CD14-positive monocyte (primary cell): ENCODE measurements around the gene HELB. TPM values are rescaled to one million over a fixed set of nuclear protein-coding genes. Genes with fewer than 3 reads are reported as not detected.
A peak's percentile ranks its signal among the peaks of the same experiment; 100 is the strongest.

Source experiments
- DNase-seq, 3 donors: peaks; one replicate each; pipeline ENCODE4 v3.0.0-alpha.2; 2011 to 2022
- H2AFZ ChIP-seq: 2 replicates; pipeline ENCODE4 v1.6.0; 2012; ENCODE audit warnings: mild to moderate bottlenecking, low read depth, low read length, inconsistent platforms; ENCODE audit not compliant: insufficient read depth, poor library complexity, severe bottlenecking
- H3K27ac ChIP-seq, 2 donors: 1 replicate in 1 of 2; 2 replicates in 1 of 2; pipeline ENCODE4 v1.5.1; 2012 to 2013; ENCODE audit warnings: low read length in 2 of 2, control low read depth in 1 of 2, inconsistent platforms in 1 of 2, low read depth in 1 of 2, mild to moderate bottlenecking in 1 of 2
- H3K27me3 ChIP-seq, 2 donors: one replicate each; pipeline versions ENCODE4 v1.6.0 to v1.6.1; 2011 to 2013; ENCODE audit warnings: low read length in 2 of 2; ENCODE audit not compliant: control insufficient read depth in 2 of 2, insufficient read depth in 2 of 2
- H3K36me3 ChIP-seq, 2 donors: replicated peaks in 1 of 2; 1 replicate in 1 of 2; 2 replicates in 1 of 2; pipeline versions ENCODE4 v1.5.1 to v1.6.1; 2012 to 2013; ENCODE audit warnings: low read length in 2 of 2, control low read depth in 1 of 2, inconsistent platforms in 1 of 2, mild to moderate bottlenecking in 1 of 2; ENCODE audit not compliant: insufficient read depth in 2 of 2, control insufficient read depth in 1 of 2
- H3K4me1 ChIP-seq, 2 donors: 1 replicate in 1 of 2; 2 replicates in 1 of 2; pipeline versions ENCODE4 v1.5.1 to v1.6.1; 2012 to 2013; ENCODE audit warnings: low read length in 2 of 2, control low read depth in 1 of 2, inconsistent platforms in 1 of 2, mild to moderate bottlenecking in 1 of 2, moderate library complexity in 1 of 2; ENCODE audit not compliant: insufficient read depth in 2 of 2, control insufficient read depth in 1 of 2
- H3K4me2 ChIP-seq: replicated peaks from 2 replicates; pipeline ENCODE3; 2012; ENCODE audit warnings: low read length, moderate library complexity, mild to moderate bottlenecking; ENCODE audit not compliant: poor library complexity, severe bottlenecking; ENCODE audit errors: extremely low read depth
- H3K4me3 ChIP-seq, 3 experiments: fragments of 200-600 bp in 1 of 3; sonication (generic) in 1 of 3; replicated peaks in 1 of 3; 1 replicate in 2 of 3; 2 replicates in 1 of 3; pipeline ENCODE4 v1.5.1; 2011 to 2013; ENCODE audit warnings: low read length in 3 of 3, mild to moderate bottlenecking in 3 of 3, control low read depth in 2 of 3, low read depth in 2 of 3, inconsistent platforms in 1 of 3, moderate library complexity in 1 of 3
- H3K79me2 ChIP-seq: 2 replicates; pipeline ENCODE4 v1.6.0; 2012; ENCODE audit warnings: mild to moderate bottlenecking, control low read depth, inconsistent platforms, low read length, moderate library complexity; ENCODE audit not compliant: insufficient read depth
- H3K9ac ChIP-seq: 2 replicates; pipeline ENCODE4 v1.6.0; 2017; ENCODE audit warnings: low read length, mild to moderate bottlenecking; ENCODE audit not compliant: insufficient read depth, poor library complexity, severe bottlenecking
- H3K9me3 ChIP-seq, 2 donors: replicated peaks in 1 of 2; 1 replicate in 1 of 2; 2 replicates in 1 of 2; pipeline versions ENCODE4 v1.5.1 to v1.6.1; 2012 to 2013; ENCODE audit warnings: low read length in 2 of 2, control low read depth in 1 of 2; ENCODE audit not compliant: control insufficient read depth in 1 of 2, insufficient read depth in 1 of 2
- H4K20me1 ChIP-seq: 2 replicates; pipeline ENCODE4 v1.6.0; 2012; ENCODE audit warnings: mild to moderate bottlenecking, low read length, control low read depth, moderate library complexity; ENCODE audit not compliant: insufficient read depth
- H3K27ac Mint-ChIP-seq, 7 donors: one replicate each; pipeline ENCODE4 v1.8.0; 2020; ENCODE audit warnings: mild to moderate bottlenecking in 7 of 7, mixed read lengths in 7 of 7, moderate library complexity in 6 of 7, inconsistent platforms in 2 of 7
- H3K27me3 Mint-ChIP-seq, 3 donors: one replicate each; pipeline ENCODE4 v1.8.0; 2021 to 2022; ENCODE audit warnings: low read depth in 3 of 3, mild to moderate bottlenecking in 3 of 3, mixed read lengths in 3 of 3, moderate library complexity in 3 of 3, inconsistent platforms in 1 of 3
- H3K36me3 Mint-ChIP-seq, 2 donors: one replicate each; pipeline ENCODE4 v1.8.0; 2020; ENCODE audit warnings: mixed read lengths in 2 of 2, inconsistent platforms in 1 of 2, mild to moderate bottlenecking in 1 of 2
- H3K4me1 Mint-ChIP-seq: one replicate; pipeline ENCODE4 v1.8.0; 2020; ENCODE audit warnings: mild to moderate bottlenecking, mixed read lengths
- H3K4me3 Mint-ChIP-seq, 2 donors: one replicate each; pipeline ENCODE4 v1.8.0; 2020; ENCODE audit warnings: mild to moderate bottlenecking in 2 of 2, mixed read lengths in 2 of 2, moderate library complexity in 1 of 2
- H3K9me3 Mint-ChIP-seq, 7 donors: one replicate each; pipeline ENCODE4 v1.8.0; 2020 to 2022; ENCODE audit warnings: mixed read lengths in 7 of 7, mild to moderate bottlenecking in 6 of 7, moderate library complexity in 6 of 7, inconsistent platforms in 2 of 7
- WGBS: methylation state at CpG from one replicate; pipeline ENCODE4 v1.1.5; 2013; ENCODE audit warnings: missing lambda C conversion rate; ENCODE audit not compliant: insufficient coverage; 5-methylcytosine and 5-hydroxymethylcytosine counted together
- intact Hi-C, 2 donors: fragments of 100-400 bp; cut with micrococcal nuclease; formaldehyde crosslinking; loops; one replicate each; pipeline versions ENCODE4 v1.15.0 to v1.15.1; 2023
- polyA plus RNA-seq, 3 donors: library from polyadenylated mRNA; depleted of rRNA in 1 of 3; unstranded in 2 of 3; stranded (reverse) in 1 of 3; fragments of 300-500 nt in 2 of 3; fragments of >200 nt in 1 of 3; fragmentation: Illumina TruSeq in 2 of 3; gene quantifications; 1 replicate in 2 of 3; 2 replicates in 1 of 3; pipeline ENCODE4 v1.2.3, GENCODE V29; 2012 to 2021
- TF ChIP-seq, protein P1 (sequence below): fragments of 200-600 bp; IDR thresholded peaks from one replicate; pipeline ENCODE4 v1.8.0; 2022; ENCODE audit warnings: antibody characterized with exemption, mild to moderate bottlenecking

Gene HELB
- polyA plus RNA-seq, 3 donors, result 1.8 to 3.4 (median 3.0) TPM

DNA sequence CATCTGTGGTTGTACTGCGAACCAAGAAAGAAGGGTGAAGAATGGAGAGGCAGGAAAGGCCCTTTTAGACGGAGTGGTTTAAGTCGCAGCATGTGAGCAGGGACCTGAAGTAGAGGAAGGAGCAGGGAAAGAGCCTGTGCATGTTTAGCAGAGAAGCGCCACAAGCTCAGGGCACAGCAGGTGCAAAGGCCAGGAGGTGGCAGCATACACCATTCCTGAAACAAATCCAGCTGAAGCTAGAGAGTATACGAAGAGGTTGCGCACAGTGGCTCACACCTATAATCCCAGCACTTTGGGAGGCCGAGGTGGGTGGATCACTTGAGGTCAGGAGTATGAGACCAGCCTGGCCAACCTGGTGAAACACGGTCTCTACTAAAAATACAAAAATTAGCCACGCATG, 49.9 kb downstream of the HELB start:
- Mint-ChIP-seq H3K27me3 (no peaks in the 10 kb centered on the region), H3K4me1 (peaks cover 10% of the 10 kb centered on the region), H3K27ac (peak overlapping the region in 2 of 7 donors; percentile 9 to 28), H3K36me3 (peaks cover 35 to 38% of the 10 kb centered on the region in 2 donors), H3K4me3 (no peak overlapping the region), H3K9me3 (no peaks in the 10 kb centered on the region)
- 78% methylated on average over 6 of the region's 9 CpGs for WGBS
- H3K79me2 ChIP-seq, result no peaks in the 10 kb centered on the region
- H3K27ac ChIP-seq, result no peak overlapping the region
- H3K4me3 ChIP-seq, result no peak overlapping the region
- no peaks in the 10 kb centered on the region for H3K9me3 ChIP-seq
- no peaks in the 10 kb centered on the region for H4K20me1 ChIP-seq
- TF ChIP-seq, protein P1, sequence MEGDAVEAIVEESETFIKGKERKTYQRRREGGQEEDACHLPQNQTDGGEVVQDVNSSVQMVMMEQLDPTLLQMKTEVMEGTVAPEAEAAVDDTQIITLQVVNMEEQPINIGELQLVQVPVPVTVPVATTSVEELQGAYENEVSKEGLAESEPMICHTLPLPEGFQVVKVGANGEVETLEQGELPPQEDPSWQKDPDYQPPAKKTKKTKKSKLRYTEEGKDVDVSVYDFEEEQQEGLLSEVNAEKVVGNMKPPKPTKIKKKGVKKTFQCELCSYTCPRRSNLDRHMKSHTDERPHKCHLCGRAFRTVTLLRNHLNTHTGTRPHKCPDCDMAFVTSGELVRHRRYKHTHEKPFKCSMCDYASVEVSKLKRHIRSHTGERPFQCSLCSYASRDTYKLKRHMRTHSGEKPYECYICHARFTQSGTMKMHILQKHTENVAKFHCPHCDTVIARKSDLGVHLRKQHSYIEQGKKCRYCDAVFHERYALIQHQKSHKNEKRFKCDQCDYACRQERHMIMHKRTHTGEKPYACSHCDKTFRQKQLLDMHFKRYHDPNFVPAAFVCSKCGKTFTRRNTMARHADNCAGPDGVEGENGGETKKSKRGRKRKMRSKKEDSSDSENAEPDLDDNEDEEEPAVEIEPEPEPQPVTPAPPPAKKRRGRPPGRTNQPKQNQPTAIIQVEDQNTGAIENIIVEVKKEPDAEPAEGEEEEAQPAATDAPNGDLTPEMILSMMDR, result peak; percentile 52
- H3K9ac ChIP-seq, result no peak overlapping the region
- H2AFZ ChIP-seq, result no peak overlapping the region
- H3K27me3 ChIP-seq, result no peaks in the 10 kb centered on the region
- H3K4me2 ChIP-seq, result no peak overlapping the region
- no peaks in the 10 kb centered on the region for H3K4me1 ChIP-seq
- DNase-seq, result peak; percentile 34 to 54 (median 50)
- intact Hi-C loops, result loop anchor here in 1 of 2 donors (10.0 kb wide), 1 partner anchor 343 kb away; no protein-coding TSS in a partner anchor
- H3K36me3 ChIP-seq, result peaks cover 7 to 36% of the 10 kb centered on the region in 2 donors

DNA sequence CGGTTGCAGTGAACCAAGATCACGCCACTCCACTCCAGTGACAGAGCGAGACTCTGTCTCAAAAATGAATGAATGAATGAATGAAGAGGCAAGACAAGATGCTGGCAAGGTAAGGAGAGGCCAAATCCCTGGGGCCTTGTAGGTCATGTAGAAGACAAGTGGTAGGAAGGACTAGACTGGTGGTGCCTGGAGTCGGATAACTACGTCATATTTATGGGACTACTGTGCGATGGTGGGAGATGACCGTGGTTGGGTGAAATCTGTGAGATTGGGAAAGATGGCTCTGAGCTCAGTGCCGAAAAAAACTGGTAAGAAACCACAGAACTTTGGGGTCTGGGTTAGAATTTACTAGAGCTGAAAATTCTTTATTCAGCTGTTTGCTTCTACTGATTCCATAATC, 50.6 kb downstream of the HELB start:
- H3K4me2 ChIP-seq, result no peak overlapping the region
- no peak overlapping the region for H2AFZ ChIP-seq
- Mint-ChIP-seq H3K27me3 (no peaks in the 10 kb centered on the region), H3K4me3 (no peak overlapping the region), H3K9me3 (no peaks in the 10 kb centered on the region), H3K36me3 (peaks cover 33 to 34% of the 10 kb centered on the region in 2 donors), H3K4me1 (peaks cover 10% of the 10 kb centered on the region), H3K27ac (peak overlapping the region in 1 of 7 donors; percentile 16)
- no peak overlapping the region for H3K9ac ChIP-seq
- no peak overlapping the region for H3K4me3 ChIP-seq
- no peaks in the 10 kb centered on the region for H3K27me3 ChIP-seq
- intact Hi-C loops, result loop anchor here in 1 of 2 donors (10.0 kb wide), 1 partner anchor 342 kb away; no protein-coding TSS in a partner anchor
- H3K9me3 ChIP-seq, result no peaks in the 10 kb centered on the region
- TF ChIP-seq, protein P1, result no peak
- no peaks in the 10 kb centered on the region for H4K20me1 ChIP-seq
- no peaks in the 10 kb centered on the region for H3K4me1 ChIP-seq
- no peak for DNase-seq
- 88% methylated on average over 7 of the region's 8 CpGs for WGBS
- H3K79me2 ChIP-seq, result no peaks in the 10 kb centered on the region
- H3K27ac ChIP-seq, result peak overlapping the region in 1 of 2 donors; percentile 6
- H3K36me3 ChIP-seq, result peaks cover 6 to 31% of the 10 kb centered on the region in 2 donors
